ENCODE measurements around the gene LAP3. TPM values are rescaled to one million over a fixed set of nuclear protein-coding genes. Genes with fewer than 3 reads are reported as not detected.

Gene LAP3
- total and polyA plus RNA-seq, 8 donors, result 10.4 to 30.0 (median 17.8) TPM

GRCh38 chr4:17623451-17624001 is 46.5 kb downstream of the LAP3 start:
- DNase-seq (no peak), FAIRE-seq (no peak), ATAC-seq (no peak)
- Histone ChIP-seq H3K27me3 (no peaks in the 10 kb centered on the region), H3K4me3 (no peak overlapping the region), H3K9me3 (no peaks in the 10 kb centered on the region), H3K27ac (no peak overlapping the region), H3K36me3 (peaks cover 5 to 72% (median 43%) of the 10 kb centered on the region in 3 donors), H3K4me1 (no peaks in the 10 kb centered on the region)
- 79 to 84% methylated on average over 7 of the region's 7 CpGs for WGBS, 2 donors
- no peak for TF ChIP-seq CTCF (IDR thresholded peaks at IDR 0.05)
- intact Hi-C loops (cut with DNase I), result no loop called here

DNA sequence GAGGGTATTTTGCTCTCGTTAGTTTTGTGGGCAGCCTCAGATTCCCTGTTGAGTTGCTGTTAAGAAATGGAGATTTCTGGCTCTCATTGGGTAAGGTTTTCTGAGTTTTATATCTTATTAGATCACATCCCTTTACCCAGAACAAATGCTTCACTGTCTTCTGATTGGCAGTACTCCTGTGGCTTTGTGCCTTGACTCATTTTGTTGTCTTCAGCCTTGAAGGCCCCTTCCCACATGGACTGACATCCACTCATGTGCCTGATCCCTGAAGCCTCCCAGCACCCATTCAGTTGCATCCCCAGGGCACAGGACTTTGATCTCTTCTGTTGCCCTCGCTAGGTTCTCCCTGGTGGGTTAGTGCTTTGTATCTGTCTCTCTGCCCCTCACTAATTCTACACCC is 47.8 kb downstream of the LAP3 start:
- no peak for TF ChIP-seq CTCF (IDR thresholded peaks at IDR 0.05)
- Histone ChIP-seq H3K27ac (no peak overlapping the region), H3K36me3 (peaks cover 5 to 76% (median 43%) of the 10 kb centered on the region in 3 donors), H3K9me3 (no peaks in the 10 kb centered on the region), H3K4me3 (no peak overlapping the region), H3K4me1 (no peaks in the 10 kb centered on the region), H3K27me3 (no peaks in the 10 kb centered on the region)
- DNase-seq (no peak), FAIRE-seq (no peak), ATAC-seq (no peak)
- intact Hi-C loops (cut with DNase I), result no loop called here
- WGBS, 2 donors, result 78 to 89% methylated on average over 2 of the region's 2 CpGs

DNA sequence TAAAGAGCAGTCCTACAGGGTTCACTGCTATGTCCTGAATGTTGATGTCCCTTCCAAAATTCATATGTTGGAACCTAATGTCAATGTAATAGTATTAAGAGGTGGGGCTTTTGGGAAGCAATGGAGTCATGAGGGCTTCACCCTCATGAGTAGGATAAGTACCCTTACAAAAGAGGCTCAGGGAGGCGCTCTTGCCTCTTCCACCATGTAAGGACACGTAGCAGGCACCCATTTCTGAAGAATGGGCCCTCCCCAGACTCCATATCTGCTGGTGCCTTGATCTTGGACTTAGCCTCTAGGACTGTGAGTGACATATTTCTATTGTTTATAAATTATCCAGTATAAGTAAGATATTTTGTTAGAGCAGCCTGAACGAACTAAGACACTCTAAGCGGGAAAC is 53.2 kb downstream of the LAP3 start:
- WGBS, 2 donors, result 92 to 95% methylated on average over 4 of the region's 4 CpGs
- H3K4me3 ChIP-seq, result no peak overlapping the region
- no peak overlapping the region for H3K27ac ChIP-seq
- no peaks in the 10 kb centered on the region for H3K27me3 ChIP-seq
- TF ChIP-seq CTCF (IDR thresholded peaks at IDR 0.05), result no peak
- no peaks in the 10 kb centered on the region for H3K4me1 ChIP-seq
- peaks cover 2 to 55% (median 25%) of the 10 kb centered on the region in 3 donors for H3K36me3 ChIP-seq
- ATAC-seq (no peak), FAIRE-seq (no peak), DNase-seq (no peak)
- H3K9me3 ChIP-seq, result no peaks in the 10 kb centered on the region
- intact Hi-C loops (cut with DNase I), result no loop called here

GRCh38 chr4:17633600-17633999 is 56.6 kb downstream of the LAP3 start:
- intact Hi-C loops (cut with DNase I), result no loop called here
- no peaks in the 10 kb centered on the region for H3K4me1 ChIP-seq
- H3K36me3 ChIP-seq, result peaks cover 0 to 27% (median 3%) of the 10 kb centered on the region in 3 donors
- H3K4me3 ChIP-seq, result no peak overlapping the region
- DNase-seq, result no peak
- no peaks in the 10 kb centered on the region for H3K9me3 ChIP-seq
- no peaks in the 10 kb centered on the region for H3K27me3 ChIP-seq
- no peak for TF ChIP-seq CTCF (IDR thresholded peaks at IDR 0.05)
- FAIRE-seq, result no peak
- no peak overlapping the region for H3K27ac ChIP-seq
- no peak for ATAC-seq
- 93 to 96% methylated on average over 9 of the region's 9 CpGs for WGBS, 2 donors

GRCh38 chr4:17635056-17635455 is 58.1 kb downstream of the LAP3 start:
- H3K36me3 ChIP-seq, result peaks cover 0 to 23% (median 3%) of the 10 kb centered on the region in 3 donors
- no peaks in the 10 kb centered on the region for H3K27me3 ChIP-seq
- intact Hi-C loops (cut with DNase I), result loop anchor here in 1 of 3 donors (5.0 kb wide), 1 partner anchor 88 kb away; no protein-coding TSS in a partner anchor
- no peak for TF ChIP-seq CTCF (IDR thresholded peaks at IDR 0.05)
- no peak overlapping the region for H3K27ac ChIP-seq
- no peak for ATAC-seq
- H3K4me1 ChIP-seq, result no peaks in the 10 kb centered on the region
- no peak overlapping the region for H3K4me3 ChIP-seq
- no peak for DNase-seq
- FAIRE-seq, result no peak
- WGBS, 2 donors, result 97 to 100% methylated on average over 4 of the region's 4 CpGs
- no peaks in the 10 kb centered on the region for H3K9me3 ChIP-seq
